Right lobe of liver (tissue), 6 donors: ENCODE measurements around the gene NMUR1. TPM values are rescaled to one million over a fixed set of nuclear protein-coding genes. Genes with fewer than 3 reads are reported as not detected.
A peak's percentile ranks its signal among the peaks of the same experiment; 100 is the strongest.
"Not testable (repeated sequence)": the region's sequence is repeated elsewhere in the genome, so short reads cannot be mapped to it uniquely, and the experiment has no call there.

ENCODE experiments used
- ATAC-seq, 4 donors: fragments of 200-7000 bp; cut with Tn5 transposase; one replicate each; pipeline ENCODE4 v1.9.1; 2020; ENCODE audit warnings: mild to moderate bottlenecking in 4 of 4, moderate library complexity in 4 of 4
- DNase-seq, 3 donors: peaks; one replicate each; pipeline ENCODE4 v3.0.0-alpha.2; 2020
- H3K27ac ChIP-seq, 3 donors: fragments of 200-600 bp; one replicate each; pipeline ENCODE4 v1.8.0; 2022
- H3K27me3 ChIP-seq, 2 donors: fragments of 200-600 bp; one replicate each; pipeline ENCODE4 v1.8.0; 2022
- H3K36me3 ChIP-seq, 4 donors: fragments of 200-600 bp; sonication (generic) in 1 of 4; one replicate each; pipeline versions ENCODE4 v1.5.1 to v1.8.0; 2017 to 2022; ENCODE audit warnings: control low read depth in 1 of 4
- H3K4me1 ChIP-seq, 4 donors: fragments of 200-600 bp; sonication (generic) in 1 of 4; one replicate each; pipeline versions ENCODE4 v1.5.1 to v1.8.0; 2017 to 2022; ENCODE audit warnings: control low read depth in 1 of 4
- H3K4me3 ChIP-seq, 3 donors: fragments of 200-600 bp; one replicate each; pipeline ENCODE4 v1.8.0; 2022
- H3K9me3 ChIP-seq, 4 donors: fragments of 200-600 bp; sonication (generic) in 1 of 4; one replicate each; pipeline versions ENCODE4 v1.5.1 to v1.8.0; 2017 to 2022; ENCODE audit warnings: control low read depth in 1 of 4
- CTCF ChIP-seq, 4 donors: fragments of 200-600 bp in 3 of 4; fragments of 450-650 bp in 1 of 4; IDR thresholded peaks; one replicate each; pipeline versions ENCODE4 v1.5.1 to v1.8.0; 2016 to 2022; ENCODE audit warnings: antibody characterized with exemption in 4 of 4, mild to moderate bottlenecking in 2 of 4
- POLR2A ChIP-seq: fragments of 450-650 bp; IDR thresholded peaks from one replicate; pipeline ENCODE4 v1.6.1; 2017; ENCODE audit warnings: antibody characterized with exemption, mild to moderate bottlenecking
- WGBS: methylation state at CpG from one replicate; pipeline ENCODE4 v1.1.6; 2018; ENCODE audit warnings: low coverage, low lambda C conversion rate; ENCODE audit not compliant: insufficient coverage; ENCODE audit errors: missing lambda C conversion rate; 5-methylcytosine and 5-hydroxymethylcytosine counted together
- intact Hi-C, 2 donors: fragments of 100-400 bp; cut with DNase I; formaldehyde crosslinking; loops; one replicate each; pipeline versions ENCODE4 v1.11.2 to v1.14.1; 2022
- total RNA-seq, 6 experiments: library from RNA; depleted of rRNA in 2 of 6; stranded (reverse); fragments of >200 nt in 2 of 6; fragmentation: NEBNext Ultra II Directional in 3 of 6; extraction: Animal tissue kit (Norgen Biotek cat#: 25700) in 3 of 6; gene quantifications; one replicate each; pipeline versions ENCODE4 v1.1.0 to v1.2.4, GENCODE V29; 2016 to 2023
- donor health status: DM: no; HTN: yes; CAD: no.
- donor health status: DM: no; HTN: no; CAD: no.
- donor health status: DM: no; HTN: no; CAD: no.
- donor health status: DM: no; HTN: yes; CAD: no.
- donor health status: DM: no; HTN: yes; CAD: no.

NMUR1 gene
- total RNA-seq, 6 experiments from 2014 or later = 0.11 to 0.66 (median 0.36) TPM

GRCh38 chr2:231563378-231563961 lies 33.2 kb upstream of the NMUR1 start:
- Histone ChIP-seq H3K27ac (no peak overlapping the region), H3K4me3 (no peak overlapping the region), H3K27me3 (no peaks in the 10 kb centered on the region), H3K9me3 (no peaks in the 10 kb centered on the region), H3K36me3 (no peaks in the 10 kb centered on the region), H3K4me1 (no peaks in the 10 kb centered on the region)
- WGBS = 8% methylated on average over 1 of the region's 3 CpGs
- peak in 1 of 3 donors; percentile 34 for DNase-seq
- ATAC-seq = peak; percentile 71 to 81 (median 78)
- peak; percentile 21 to 55 (median 52) for TF ChIP-seq CTCF (IDR thresholded peaks at IDR 0.05)
- no peak for TF ChIP-seq POLR2A
- intact Hi-C loops = no loop called here

- ATAC-seq (peak; percentile 89 to 95 (median 91)), DNase-seq (peak; percentile 44 to 62 (median 57))
- Histone ChIP-seq H3K27me3 (no peaks in the 10 kb centered on the region), H3K36me3 (no peaks in the 10 kb centered on the region), H3K9me3 (no peaks in the 10 kb centered on the region), H3K27ac (no peak overlapping the region), H3K4me1 (peaks cover 0 to 4% (median 0%) of the 10 kb centered on the region in 4 donors), H3K4me3 (no peak overlapping the region)
- TF ChIP-seq CTCF (IDR thresholded peaks at IDR 0.05) (peak; percentile 35 to 68 (median 66)), POLR2A (no peak)
- intact Hi-C loops = no loop called here
- WGBS = 0% methylated on average over 2 of the region's 11 CpGs
Measured at GRCh38 chr2:231557571-231558217, 27.4 kb upstream of the NMUR1 start.

- DNase-seq (no peak), ATAC-seq (no peak)
- no peak overlapping the region for H3K27ac ChIP-seq
- no peak for TF ChIP-seq POLR2A
- no peak for TF ChIP-seq CTCF (IDR thresholded peaks at IDR 0.05)
- WGBS = 56% methylated on average over 3 of the region's 7 CpGs
- H3K9me3 ChIP-seq = no peaks in the 10 kb centered on the region
- peaks cover 0 to 4% (median 0%) of the 10 kb centered on the region in 4 donors for H3K4me1 ChIP-seq
- no peaks in the 10 kb centered on the region for H3K36me3 ChIP-seq
- no peaks in the 10 kb centered on the region for H3K27me3 ChIP-seq
- intact Hi-C loops = no loop called here
- H3K4me3 ChIP-seq = no peak overlapping the region
Measured at GRCh38 chr2:231556981-231557380, 26.7 kb upstream of the NMUR1 start.

GRCh38 chr2:231556496-231556895 lies 26.3 kb upstream of the NMUR1 start:
- 91% methylated on average over 8 of the region's 8 CpGs for WGBS
- ATAC-seq, H3K9me3 ChIP-seq, DNase-seq, H3K4me1 ChIP-seq, H3K36me3 ChIP-seq, intact Hi-C loops, H3K4me3 ChIP-seq, H3K27ac ChIP-seq, H3K27me3 ChIP-seq: not testable (repeated sequence)
